HUDEP-2 (cell line): ENCODE results near the gene PARPBP.
"Not testable (repeated sequence)": the region's sequence is repeated elsewhere in the genome, so short reads cannot be mapped to it uniquely, and the experiment has no call there.

Experiments
- DNase-seq, 76 experiments: peaks; one replicate each; lab custom pipeline; 2025; ENCODE audit not compliant: unreplicated experiment in 76 of 76; lab: John Stamatoyannopoulos, UW

The PARPBP gene

GRCh38 chr12:102119674-102120563, at the start of gene PARPBP, which contains the start of gene NUP37:
PARPBP (plus strand) TSS chr12:102120183; CDS start chr12:102123889, 3,706 bp downstream.
NUP37 (minus strand) TSS chr12:102120114; CDS start chr12:102118518, 1,596 bp downstream.
- peak in 75 of 76 experiments; percentile 40 to 93 (median 82) for DNase-seq

GRCh38 chr12:102072092-102072491, 47.9 kb upstream of the PARPBP start:
- DNase-seq: not testable (repeated sequence)

- no peak for DNase-seq
Observed at GRCh38 chr12:102080842-102081241, 39.1 kb upstream of the PARPBP start.

GRCh38 chr12:102089228-102089835, 30.7 kb upstream of the PARPBP start:
- DNase-seq: not testable (repeated sequence)

GRCh38 chr12:102093319-102093718, 26.7 kb upstream of the PARPBP start:
- no peak for DNase-seq

GRCh38 chr12:102095677-102096263, 24.2 kb upstream of the PARPBP start:
- DNase-seq: peak in 10 of 76 experiments; percentile 0 to 26 (median 4)

GRCh38 chr12:102096855-102097254, 23.1 kb upstream of the PARPBP start:
- no peak for DNase-seq

- no peak for DNase-seq
Observed at GRCh38 chr12:102106905-102107304, 13.1 kb upstream of the PARPBP start.

- DNase-seq: peak in 58 of 76 experiments; percentile 1 to 81 (median 26)
Observed at GRCh38 chr12:102107970-102108369, 12.0 kb upstream of the PARPBP start.

GRCh38 chr12:102110782-102111181, 9.2 kb upstream of the PARPBP start:
- no peak for DNase-seq

GRCh38 chr12:102114212-102114611, 5.8 kb upstream of the PARPBP start:
- no peak for DNase-seq

GRCh38 chr12:102116392-102116791, 3.6 kb upstream of the PARPBP start:
- no peak for DNase-seq

- no peak for DNase-seq
Observed at GRCh38 chr12:102118874-102119273, 1.1 kb upstream of the PARPBP start.

- DNase-seq: peak in 2 of 76 experiments; percentile 30 to 54
Observed at GRCh38 chr12:102120564-102120873, 536 bp downstream of the PARPBP start.

GRCh38 chr12:102120886-102121285, 903 bp downstream of the PARPBP start:
- DNase-seq: peak in 46 of 76 experiments; percentile 2 to 53 (median 20)

- peak in 11 of 76 experiments; percentile 1 to 28 (median 7) for DNase-seq
Observed at GRCh38 chr12:102121328-102121727, 1.3 kb downstream of the PARPBP start.

- not testable (repeated sequence) for DNase-seq
Observed at GRCh38 chr12:102130720-102131119, 10.7 kb downstream of the PARPBP start.

- DNase-seq: not testable (repeated sequence)
Observed at GRCh38 chr12:102131442-102131841, 11.5 kb downstream of the PARPBP start.

- DNase-seq: not testable (repeated sequence)
Observed at GRCh38 chr12:102137619-102138018, 17.6 kb downstream of the PARPBP start.

GRCh38 chr12:102142866-102143373, 22.9 kb downstream of the PARPBP start:
- not testable (repeated sequence) for DNase-seq

- DNase-seq: no peak
Observed at GRCh38 chr12:102144221-102144620, 24.2 kb downstream of the PARPBP start.
